ENCODE data around the gene PPOX. TPM values are rescaled to one million over a fixed set of nuclear protein-coding genes. Genes with fewer than 3 reads are reported as not detected.

PPOX gene
- total and polyA plus RNA-seq, 8 donors: 15.2 to 53.0 (median 46.6) TPM

- intact Hi-C loops (cut with DNase I): no loop called here
- TF ChIP-seq, protein P1, sequence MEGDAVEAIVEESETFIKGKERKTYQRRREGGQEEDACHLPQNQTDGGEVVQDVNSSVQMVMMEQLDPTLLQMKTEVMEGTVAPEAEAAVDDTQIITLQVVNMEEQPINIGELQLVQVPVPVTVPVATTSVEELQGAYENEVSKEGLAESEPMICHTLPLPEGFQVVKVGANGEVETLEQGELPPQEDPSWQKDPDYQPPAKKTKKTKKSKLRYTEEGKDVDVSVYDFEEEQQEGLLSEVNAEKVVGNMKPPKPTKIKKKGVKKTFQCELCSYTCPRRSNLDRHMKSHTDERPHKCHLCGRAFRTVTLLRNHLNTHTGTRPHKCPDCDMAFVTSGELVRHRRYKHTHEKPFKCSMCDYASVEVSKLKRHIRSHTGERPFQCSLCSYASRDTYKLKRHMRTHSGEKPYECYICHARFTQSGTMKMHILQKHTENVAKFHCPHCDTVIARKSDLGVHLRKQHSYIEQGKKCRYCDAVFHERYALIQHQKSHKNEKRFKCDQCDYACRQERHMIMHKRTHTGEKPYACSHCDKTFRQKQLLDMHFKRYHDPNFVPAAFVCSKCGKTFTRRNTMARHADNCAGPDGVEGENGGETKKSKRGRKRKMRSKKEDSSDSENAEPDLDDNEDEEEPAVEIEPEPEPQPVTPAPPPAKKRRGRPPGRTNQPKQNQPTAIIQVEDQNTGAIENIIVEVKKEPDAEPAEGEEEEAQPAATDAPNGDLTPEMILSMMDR (IDR thresholded peaks at IDR 0.05): no peak
- peak in 1 of 4 donors; percentile 7 for DNase-seq
- Histone ChIP-seq H3K9me3 (no peaks in the 10 kb centered on the region), H3K27me3 (no peaks in the 10 kb centered on the region), H3K4me1 (peaks cover 13 to 60% of the 10 kb centered on the region in 2 donors), H3K36me3 (peaks cover 0 to 11% of the 10 kb centered on the region in 2 donors), H3K27ac (no peak overlapping the region), H3K4me3 (no peak overlapping the region)
- ATAC-seq: no peak
Measured at GRCh38 chr1:161179698-161180097, 13.5 kb downstream of the PPOX start.

DNA sequence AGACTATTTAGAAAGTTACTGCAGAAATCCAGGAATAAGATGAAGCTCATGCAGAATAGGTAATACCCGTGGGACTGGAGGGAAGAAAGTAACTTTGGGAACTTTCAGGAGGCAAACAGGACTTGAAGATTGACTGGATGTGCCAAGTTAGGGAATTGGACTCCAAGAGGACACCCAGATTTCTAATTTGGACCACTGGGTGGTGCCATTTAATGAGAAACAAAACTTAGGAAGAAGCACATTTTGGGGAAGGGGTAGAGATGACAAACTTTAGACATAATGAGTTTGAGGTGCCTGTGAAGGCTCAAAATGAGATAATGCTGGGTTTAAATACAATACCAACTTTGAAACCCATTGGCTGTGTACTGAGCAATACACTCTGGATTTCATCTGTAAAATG, 14.4 kb downstream of the PPOX start:
- ATAC-seq: no peak
- Histone ChIP-seq H3K36me3 (peaks cover 0 to 2% of the 10 kb centered on the region in 2 donors), H3K4me1 (peaks cover 14 to 60% of the 10 kb centered on the region in 2 donors), H3K4me3 (no peak overlapping the region), H3K27me3 (no peaks in the 10 kb centered on the region), H3K9me3 (no peaks in the 10 kb centered on the region), H3K27ac (no peak overlapping the region)
- TF ChIP-seq, protein P1 (IDR thresholded peaks at IDR 0.05): no peak
- DNase-seq: no peak
- intact Hi-C loops (cut with DNase I): no loop called here

GRCh38 chr1:161182214-161182613, 16.0 kb downstream of the PPOX start:
- TF ChIP-seq, protein P1 (IDR thresholded peaks at IDR 0.05): no peak
- Histone ChIP-seq H3K36me3 (no peaks in the 10 kb centered on the region), H3K4me3 (no peak overlapping the region), H3K27me3 (no peaks in the 10 kb centered on the region), H3K9me3 (no peaks in the 10 kb centered on the region), H3K27ac (peak overlapping the region in 1 of 2 donors; percentile 41), H3K4me1 (peaks cover 5 to 63% of the 10 kb centered on the region in 2 donors)
- ATAC-seq: no peak
- DNase-seq: peak in 1 of 4 donors; percentile 27
- intact Hi-C loops (cut with DNase I): no loop called here

GRCh38 chr1:161185282-161185682, 19.1 kb downstream of the PPOX start:
- no peaks in the 10 kb centered on the region for H3K27me3 ChIP-seq
- intact Hi-C loops (cut with DNase I): no loop called here
- peaks cover 5 to 73% of the 10 kb centered on the region in 2 donors for H3K4me1 ChIP-seq
- ATAC-seq (peak; percentile 80), DNase-seq (peak in 2 of 4 donors; percentile 81 to 84)
- peak overlapping the region; percentile 78 to 85 for H3K27ac ChIP-seq
- H3K36me3 ChIP-seq: no peaks in the 10 kb centered on the region
- H3K9me3 ChIP-seq: no peaks in the 10 kb centered on the region
- TF ChIP-seq, protein P1 (IDR thresholded peaks at IDR 0.05): no peak
- no peak overlapping the region for H3K4me3 ChIP-seq

DNA sequence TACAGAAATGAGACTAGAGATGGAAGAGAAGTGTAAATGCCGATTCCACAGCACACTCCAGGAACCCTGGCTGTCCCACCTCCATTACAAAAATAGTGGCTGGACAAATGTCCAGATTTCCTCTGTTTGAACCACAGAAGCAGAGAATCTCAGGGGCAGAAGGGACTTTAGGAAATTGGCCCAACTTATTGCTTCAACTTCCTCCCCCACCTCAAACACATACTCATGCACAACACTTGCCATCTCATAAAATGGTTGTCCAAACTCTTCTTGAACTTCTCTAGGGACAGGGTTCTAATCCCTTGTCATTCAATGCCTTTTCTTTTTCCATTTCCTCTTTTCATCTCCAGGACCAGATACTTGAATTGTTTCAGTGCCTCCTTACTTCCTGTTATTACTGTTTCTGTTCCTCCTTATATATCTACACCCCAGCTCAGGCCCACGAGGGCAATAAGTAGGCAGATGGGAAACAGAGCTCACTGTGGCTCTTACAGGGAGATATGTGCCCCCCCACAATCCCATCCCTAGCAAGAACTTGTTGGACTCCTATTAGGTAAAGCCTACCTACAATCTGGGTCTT, 19.6 kb downstream of the PPOX start:
- TF ChIP-seq, protein P1 (IDR thresholded peaks at IDR 0.05): no peak
- DNase-seq: peak in 1 of 4 donors; percentile 42
- peak; percentile 54 for ATAC-seq
- intact Hi-C loops (cut with DNase I): no loop called here
- H3K36me3 ChIP-seq: peaks cover 0 to 4% of the 10 kb centered on the region in 2 donors
- no peak overlapping the region for H3K4me3 ChIP-seq
- peak overlapping the region; percentile 78 to 85 for H3K27ac ChIP-seq
- peaks cover 5 to 73% of the 10 kb centered on the region in 2 donors for H3K4me1 ChIP-seq
- H3K9me3 ChIP-seq: no peaks in the 10 kb centered on the region
- H3K27me3 ChIP-seq: peaks cover 0 to under 1% of the 10 kb centered on the region in 2 donors

Measured in left lung (tissue), 10 donors.